GM20000 (cell line): ENCODE measurements around the gene AFAP1L2.

ENCODE experiments used
- DNase-seq: peaks from one replicate; pipeline ENCODE4 v3.0.0; 2012; ENCODE audit warnings: low spot score
- CTCF ChIP-seq: IDR thresholded peaks from 2 replicates; pipeline ENCODE4 v1.5.1; 2012; ENCODE audit warnings: mild to moderate bottlenecking, control low read depth; ENCODE audit errors: extremely low read depth, missing control alignments

Gene AFAP1L2

GRCh38 chr10:114401195-114401791 lies 3.0 kb downstream of the AFAP1L2 start:
- no peak for DNase-seq
- TF ChIP-seq CTCF: no peak

DNA sequence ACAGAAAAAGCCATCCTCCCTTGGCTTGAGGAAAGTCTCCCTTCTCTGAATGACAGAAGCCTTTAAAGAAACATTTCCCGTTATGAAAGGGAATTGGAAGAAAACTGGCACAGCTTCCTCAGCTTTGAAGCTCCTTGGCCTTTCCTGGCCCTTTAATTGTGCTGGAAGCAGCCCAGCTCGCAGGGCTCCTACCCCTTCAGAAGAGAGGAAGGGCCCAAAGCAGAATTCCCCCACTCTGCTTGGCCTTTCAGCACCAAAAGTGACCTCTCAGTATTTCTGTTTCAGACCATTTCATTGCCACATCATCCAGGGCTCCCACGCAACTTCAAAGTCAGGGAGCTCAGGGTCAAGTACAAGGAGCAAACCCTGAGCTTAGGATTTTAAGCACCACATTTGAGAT lies 4.2 kb downstream of the AFAP1L2 start:
- no peak for TF ChIP-seq CTCF
- DNase-seq: no peak

DNA sequence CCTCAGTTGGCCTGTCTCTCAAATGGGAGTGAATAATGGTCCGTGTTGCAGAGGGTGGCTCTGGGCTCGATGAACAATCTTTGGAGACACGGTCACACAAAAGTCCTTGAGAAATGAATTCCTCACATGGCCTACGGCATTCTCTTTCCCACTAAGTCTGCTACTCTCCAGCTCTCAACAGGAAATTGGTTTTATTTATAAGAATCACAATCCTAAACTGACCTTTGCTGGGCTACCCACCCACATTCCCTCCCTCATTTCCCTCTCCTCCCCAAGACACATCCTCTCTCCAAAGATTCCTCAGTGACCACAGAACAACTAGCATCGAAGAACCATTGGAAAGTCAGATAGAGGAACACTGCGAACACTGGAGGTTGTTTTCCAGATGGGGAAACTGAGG lies 4.7 kb downstream of the AFAP1L2 start:
- no peak for TF ChIP-seq CTCF

GRCh38 chr10:114398587-114399331 lies 5.5 kb downstream of the AFAP1L2 start:
- TF ChIP-seq CTCF: no peak
- no peak for DNase-seq

More for the DNA sequence above, 4.7 kb downstream of the AFAP1L2 start:
- no peak for DNase-seq

GRCh38 chr10:114397651-114398145 lies 6.6 kb downstream of the AFAP1L2 start:
- no peak for TF ChIP-seq CTCF
- DNase-seq: no peak

GRCh38 chr10:114396464-114396863 lies 7.8 kb downstream of the AFAP1L2 start:
- no peak for DNase-seq
- TF ChIP-seq CTCF: no peak

- no peak for DNase-seq
- TF ChIP-seq CTCF: no peak
These were observed 8.8 kb downstream of the AFAP1L2 start for GRCh38 chr10:114395366-114396022.
